ENCODE measurements around the gene THSD7B.

THSD7B gene

GRCh38 chr2:137590102-137590501 is 824.8 kb downstream of the THSD7B start:
- Histone ChIP-seq H3K79me2 (ENCODE audit: insufficient read depth, low read length) (no peaks in the 10 kb centered on the region), H3K9me2 (replicated peaks; ENCODE audit: low read depth, low read length) (no peaks in the 10 kb centered on the region), H3K9ac (ENCODE audit: low read depth, low read length, poor library complexity, severe bottlenecking) (no peak overlapping the region), H3K4me2 (ENCODE audit: low read depth, low read length, poor library complexity, severe bottlenecking) (no peak overlapping the region), H3K36me3 (ENCODE audit: insufficient read depth, low read length) (no peaks in the 10 kb centered on the region), H4K20me1 (ENCODE audit: insufficient read depth, low read length, poor library complexity, severe bottlenecking) (no peaks in the 10 kb centered on the region), H3K4me3 (ENCODE audit: low read length, poor library complexity, severe bottlenecking) (no peak overlapping the region), H3K4me1 (ENCODE audit: insufficient read depth, low read length, poor library complexity, severe bottlenecking) (no peaks in the 10 kb centered on the region), H2AFZ (ENCODE audit: low read length) (no peak overlapping the region), H3F3A (ENCODE audit: low read depth) (no peaks in the 10 kb centered on the region), H3K9me3 (ENCODE audit: insufficient read depth, low read depth, low read length) (no peaks in the 10 kb centered on the region), H3K27me3 (ENCODE audit: insufficient read depth, low read length, poor library complexity, severe bottlenecking) (no peaks in the 10 kb centered on the region)
- no peak for TF ChIP-seq EZH2phosphoT487 (IDR thresholded peaks at IDR 0.05; ENCODE audit: borderline replicate concordance)
- no peak for TF ChIP-seq CTCF (conservative IDR thresholded peaks at IDR 0.05; ENCODE audit: low read length)

GRCh38 chr2:137607722-137608318 is 842.5 kb downstream of the THSD7B start:
- Histone ChIP-seq H4K20me1 (ENCODE audit: insufficient read depth, low read length, poor library complexity, severe bottlenecking) (no peaks in the 10 kb centered on the region), H3K9me3 (ENCODE audit: insufficient read depth, low read depth, low read length) (no peaks in the 10 kb centered on the region), H3K9me2 (replicated peaks; ENCODE audit: low read depth, low read length) (0 out of 2 replicates have a peak, but pooled peaks cover 6% of the 10 kb centered on the region), H3K9ac (ENCODE audit: low read depth, low read length, poor library complexity, severe bottlenecking) (no peak overlapping the region), H2AFZ (ENCODE audit: low read length) (no peak overlapping the region), H3F3A (ENCODE audit: low read depth) (no peaks in the 10 kb centered on the region), H3K79me2 (ENCODE audit: insufficient read depth, low read length) (no peaks in the 10 kb centered on the region), H3K4me1 (ENCODE audit: insufficient read depth, low read length, poor library complexity, severe bottlenecking) (no peaks in the 10 kb centered on the region), H3K4me2 (ENCODE audit: low read depth, low read length, poor library complexity, severe bottlenecking) (no peak overlapping the region), H3K27me3 (ENCODE audit: insufficient read depth, low read length, poor library complexity, severe bottlenecking) (no peaks in the 10 kb centered on the region), H3K4me3 (ENCODE audit: low read length, poor library complexity, severe bottlenecking) (no peak overlapping the region), H3K36me3 (ENCODE audit: insufficient read depth, low read length) (no peaks in the 10 kb centered on the region)
- no peak for TF ChIP-seq EZH2phosphoT487 (IDR thresholded peaks at IDR 0.05; ENCODE audit: borderline replicate concordance)

DNA sequence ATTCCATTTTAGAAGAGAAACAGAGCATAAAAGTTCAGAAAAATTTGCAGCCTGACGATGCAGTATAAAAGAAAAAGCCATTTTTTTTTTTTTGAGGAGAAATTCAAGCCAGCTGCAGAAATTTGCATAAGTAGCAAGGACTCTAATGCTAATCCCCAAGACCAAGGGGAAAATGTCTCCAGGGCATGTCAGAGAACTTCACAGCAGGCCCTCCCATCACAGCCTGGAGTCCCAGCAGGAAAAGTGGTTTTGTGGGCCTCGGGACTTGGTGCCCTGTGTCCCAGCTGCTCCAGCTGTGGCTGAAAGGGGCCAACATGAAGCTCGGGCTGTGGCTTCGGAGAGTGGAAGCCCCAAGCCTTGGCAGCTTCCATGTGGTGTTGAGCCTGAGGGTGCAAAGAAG is 873.6 kb downstream of the THSD7B start:
- TF ChIP-seq CTCF (conservative IDR thresholded peaks at IDR 0.05; ENCODE audit: low read length) (no peak), EZH2phosphoT487 (IDR thresholded peaks at IDR 0.05; ENCODE audit: borderline replicate concordance) (no peak)
- Histone ChIP-seq H3K79me2 (ENCODE audit: insufficient read depth, low read length) (no peaks in the 10 kb centered on the region), H3K4me1 (ENCODE audit: insufficient read depth, low read length, poor library complexity, severe bottlenecking) (no peaks in the 10 kb centered on the region), H3K9me2 (replicated peaks; ENCODE audit: low read depth, low read length) (no peaks in the 10 kb centered on the region), H2AFZ (ENCODE audit: low read length) (no peak overlapping the region), H3K27me3 (ENCODE audit: insufficient read depth, low read length, poor library complexity, severe bottlenecking) (no peaks in the 10 kb centered on the region), H3K9ac (ENCODE audit: low read depth, low read length, poor library complexity, severe bottlenecking) (no peak overlapping the region), H3F3A (ENCODE audit: low read depth) (no peaks in the 10 kb centered on the region), H3K9me3 (ENCODE audit: insufficient read depth, low read depth, low read length) (no peaks in the 10 kb centered on the region), H3K4me2 (ENCODE audit: low read depth, low read length, poor library complexity, severe bottlenecking) (no peak overlapping the region), H3K4me3 (ENCODE audit: low read length, poor library complexity, severe bottlenecking) (no peak overlapping the region), H3K36me3 (ENCODE audit: insufficient read depth, low read length) (no peaks in the 10 kb centered on the region), H4K20me1 (ENCODE audit: insufficient read depth, low read length, poor library complexity, severe bottlenecking) (no peaks in the 10 kb centered on the region)

DNA sequence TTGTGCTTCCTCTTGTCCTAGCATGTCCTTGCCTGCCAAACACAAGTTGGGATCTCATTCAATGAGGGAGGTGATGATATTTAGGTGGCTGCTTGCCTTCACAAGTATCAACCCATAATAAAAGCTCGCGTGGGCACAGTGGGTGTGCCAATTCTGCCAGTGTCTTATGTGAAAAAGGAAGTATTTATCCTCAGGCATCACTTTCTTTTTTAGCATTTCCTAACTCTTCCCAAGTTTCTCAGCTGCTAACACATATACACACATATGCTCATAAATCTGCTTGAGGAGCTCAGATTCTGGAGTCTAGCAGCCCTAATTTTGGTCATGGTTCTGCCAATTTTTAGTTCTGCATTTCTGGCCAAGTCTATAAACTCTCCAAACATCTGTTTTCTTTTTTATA is 879.4 kb downstream of the THSD7B start:
- H3F3A ChIP-seq (ENCODE audit: low read depth) = no peaks in the 10 kb centered on the region
- no peaks in the 10 kb centered on the region for H3K9me2 ChIP-seq (replicated peaks; ENCODE audit: low read depth, low read length)
- TF ChIP-seq EZH2phosphoT487 (IDR thresholded peaks at IDR 0.05; ENCODE audit: borderline replicate concordance) = no peak
- no peak for TF ChIP-seq CTCF (conservative IDR thresholded peaks at IDR 0.05; ENCODE audit: low read length)
- no peaks in the 10 kb centered on the region for H3K36me3 ChIP-seq (ENCODE audit: insufficient read depth, low read length)
- no peak overlapping the region for H3K4me3 ChIP-seq (ENCODE audit: low read length, poor library complexity, severe bottlenecking)
- no peak overlapping the region for H3K9ac ChIP-seq (ENCODE audit: low read depth, low read length, poor library complexity, severe bottlenecking)
- no peaks in the 10 kb centered on the region for H3K27me3 ChIP-seq (ENCODE audit: insufficient read depth, low read length, poor library complexity, severe bottlenecking)
- no peak overlapping the region for H2AFZ ChIP-seq (ENCODE audit: low read length)
- H4K20me1 ChIP-seq (ENCODE audit: insufficient read depth, low read length, poor library complexity, severe bottlenecking) = no peaks in the 10 kb centered on the region
- H3K9me3 ChIP-seq (ENCODE audit: insufficient read depth, low read depth, low read length) = no peaks in the 10 kb centered on the region
- no peaks in the 10 kb centered on the region for H3K4me1 ChIP-seq (ENCODE audit: insufficient read depth, low read length, poor library complexity, severe bottlenecking)
- no peak overlapping the region for H3K4me2 ChIP-seq (ENCODE audit: low read depth, low read length, poor library complexity, severe bottlenecking)
- H3K79me2 ChIP-seq (ENCODE audit: insufficient read depth, low read length) = no peaks in the 10 kb centered on the region

Data from Loucy (cell line).